ENCODE data around the gene THAP4. TPM values are rescaled to one million over a fixed set of nuclear protein-coding genes. Genes with fewer than 3 reads are reported as not detected.

The THAP4 gene
- total and polyA plus RNA-seq, 2 of the 13 experiments (the other 11 are each of a cell fraction or from before 2014, with no cell fraction given), result 59.7 to 75.7 TPM

DNA sequence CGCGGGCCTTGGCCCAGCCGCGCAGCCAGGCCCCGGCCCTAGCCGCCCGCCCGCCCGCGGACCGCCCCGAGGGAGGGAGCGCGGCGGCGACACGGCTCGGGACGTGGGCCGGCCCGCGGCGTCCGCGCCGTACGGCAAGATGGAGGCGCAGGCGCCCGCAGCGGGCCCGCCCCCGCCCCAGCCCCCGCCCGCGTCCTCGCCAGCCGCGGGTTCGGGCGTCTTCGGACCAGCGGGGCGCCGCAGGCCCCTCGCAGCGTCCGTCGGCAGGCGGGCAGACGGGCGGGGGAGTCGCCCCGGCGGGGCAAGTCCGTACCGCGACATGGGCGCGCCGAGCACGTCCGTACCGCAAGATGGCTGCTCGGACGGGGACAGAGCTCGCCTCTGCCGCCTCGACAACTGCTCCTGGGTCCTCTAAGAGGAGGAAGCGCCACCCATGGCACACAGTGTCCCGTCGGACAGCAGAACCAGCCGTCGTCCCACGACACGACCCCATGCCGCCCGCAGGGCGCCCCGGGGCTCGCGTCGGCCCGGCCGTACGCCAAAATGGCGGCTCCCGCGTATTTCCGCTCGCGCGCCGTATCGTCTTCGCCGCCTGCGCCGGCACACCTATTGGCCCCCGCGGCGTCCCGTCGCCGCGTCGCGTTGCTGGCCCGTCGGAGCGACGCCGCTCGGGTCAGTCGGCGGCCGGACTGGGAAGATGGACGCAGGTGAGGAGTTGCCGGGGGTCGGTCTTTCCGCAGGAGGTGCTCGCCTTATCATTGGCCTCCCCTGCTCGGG lies at the start of gene THAP4, which contains the start of gene ATG4B (continued):
- no peak for TF ChIP-seq ATF5 (CRISPR knock-in tag; IDR thresholded peaks at IDR 0.05; ENCODE audit: low read depth)
- 0 out of 2 replicates have a peak, but pooled peaks have one; percentile 91 for TF ChIP-seq ZNF879 (CRISPR knock-in tag; IDR thresholded peaks at IDR 0.05)
- TF ChIP-seq, protein P1, sequence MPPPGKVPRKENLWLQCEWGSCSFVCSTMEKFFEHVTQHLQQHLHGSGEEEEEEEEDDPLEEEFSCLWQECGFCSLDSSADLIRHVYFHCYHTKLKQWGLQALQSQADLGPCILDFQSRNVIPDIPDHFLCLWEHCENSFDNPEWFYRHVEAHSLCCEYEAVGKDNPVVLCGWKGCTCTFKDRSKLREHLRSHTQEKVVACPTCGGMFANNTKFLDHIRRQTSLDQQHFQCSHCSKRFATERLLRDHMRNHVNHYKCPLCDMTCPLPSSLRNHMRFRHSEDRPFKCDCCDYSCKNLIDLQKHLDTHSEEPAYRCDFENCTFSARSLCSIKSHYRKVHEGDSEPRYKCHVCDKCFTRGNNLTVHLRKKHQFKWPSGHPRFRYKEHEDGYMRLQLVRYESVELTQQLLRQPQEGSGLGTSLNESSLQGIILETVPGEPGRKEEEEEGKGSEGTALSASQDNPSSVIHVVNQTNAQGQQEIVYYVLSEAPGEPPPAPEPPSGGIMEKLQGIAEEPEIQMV (CRISPR knock-in tag; IDR thresholded peaks at IDR 0.05; ENCODE audit: low read depth), result peak; percentile 81; the same call in 1 of the 2 replicates
- TF ChIP-seq HDAC2 (CRISPR knock-in tag; IDR thresholded peaks at IDR 0.05), result peak; percentile 79; the same call in 1 of the 2 replicates
- TF ChIP-seq NR2F2 (IDR thresholded peaks at IDR 0.05; ENCODE audit: borderline replicate concordance, low read depth), result no peak
- TF ChIP-seq PCBP2 (optimal IDR thresholded peaks at IDR 0.05; ENCODE audit: low read depth, low read length, poor library complexity, severe bottlenecking), result no peak
- TF ChIP-seq KLF12 (CRISPR knock-in tag; IDR thresholded peaks at IDR 0.05; ENCODE audit: borderline replicate concordance), result no peak
- no peak for TF ChIP-seq FOXA1 (IDR thresholded peaks at IDR 0.05)
- TF ChIP-seq FOXA1 (CRISPR knock-in tag; IDR thresholded peaks at IDR 0.05), result peak; percentile 38; the same call in 1 of the 2 replicates
- TF ChIP-seq ZNF605 (CRISPR knock-in tag; IDR thresholded peaks at IDR 0.05), result no peak; the same call in 1 of the 2 replicates
- peak; percentile 73 for TF ChIP-seq SRSF1 (optimal IDR thresholded peaks at IDR 0.05; ENCODE audit: low read depth, low read length)
- no peak for TF ChIP-seq DNMT3B (CRISPR knock-in tag; conservative IDR thresholded peaks at IDR 0.05)
- TF ChIP-seq ZBTB8A (CRISPR knock-in tag; IDR thresholded peaks at IDR 0.05; ENCODE audit: borderline replicate concordance, low read depth), result no peak
- no peak for TF ChIP-seq ZFP36 (IDR thresholded peaks at IDR 0.05; ENCODE audit: borderline replicate concordance, low read depth, low read length, partially characterized antibody)
- TF ChIP-seq ZSCAN12 (CRISPR knock-in tag; IDR thresholded peaks at IDR 0.05), result 0 out of 2 replicates have a peak, but pooled peaks have one; percentile 70
- TF ChIP-seq, protein P2, sequence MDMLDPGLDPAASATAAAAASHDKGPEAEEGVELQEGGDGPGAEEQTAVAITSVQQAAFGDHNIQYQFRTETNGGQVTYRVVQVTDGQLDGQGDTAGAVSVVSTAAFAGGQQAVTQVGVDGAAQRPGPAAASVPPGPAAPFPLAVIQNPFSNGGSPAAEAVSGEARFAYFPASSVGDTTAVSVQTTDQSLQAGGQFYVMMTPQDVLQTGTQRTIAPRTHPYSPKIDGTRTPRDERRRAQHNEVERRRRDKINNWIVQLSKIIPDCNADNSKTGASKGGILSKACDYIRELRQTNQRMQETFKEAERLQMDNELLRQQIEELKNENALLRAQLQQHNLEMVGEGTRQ (IDR thresholded peaks at IDR 0.05; ENCODE audit: low read depth, low read length), result no peak
- TF ChIP-seq, protein P2 (CRISPR knock-in tag; IDR thresholded peaks at IDR 0.05; ENCODE audit: borderline replicate concordance), result no peak; the same call in 1 of the 2 replicates
- TF ChIP-seq ZEB1 (IDR thresholded peaks at IDR 0.05; ENCODE audit: insufficient replicate concordance, low read depth), result no peak
- TF ChIP-seq HMG20B (CRISPR knock-in tag; conservative IDR thresholded peaks at IDR 0.05), result no peak
- TF ChIP-seq SP1 (IDR thresholded peaks at IDR 0.05), result no peak
- TF ChIP-seq SP1 (CRISPR knock-in tag; IDR thresholded peaks at IDR 0.05), result no peak; the same call in 1 of the 2 replicates
- TF ChIP-seq MAFG (CRISPR knock-in tag; IDR thresholded peaks at IDR 0.05), result no peak
- no peak for TF ChIP-seq ZNF333 (CRISPR knock-in tag; IDR thresholded peaks at IDR 0.05; ENCODE audit: borderline replicate concordance)
- peak; percentile 15; the same call in 1 of the 2 replicates for TF ChIP-seq NR1H2 (CRISPR knock-in tag; IDR thresholded peaks at IDR 0.05; ENCODE audit: borderline replicate concordance, low read depth)
- TF ChIP-seq ETV5 (CRISPR knock-in tag; IDR thresholded peaks at IDR 0.05; ENCODE audit: borderline replicate concordance), result peak; percentile 88
- peak; percentile 93 for TF ChIP-seq ATF1 (CRISPR knock-in tag; IDR thresholded peaks at IDR 0.05)
- 0 out of 2 replicates have a peak, but pooled peaks have one; percentile 47 for TF ChIP-seq ZNF720 (CRISPR knock-in tag; IDR thresholded peaks at IDR 0.05)
- no peak for TF ChIP-seq ZNF180 (CRISPR knock-in tag; IDR thresholded peaks at IDR 0.05; ENCODE audit: borderline replicate concordance, low read depth)
